Right lobe of liver (tissue), 4 donors: Measurements from ENCODE around the gene SLC44A1.

Source experiments
- CTCF ChIP-seq, 4 donors: fragments of 200-600 bp in 3 of 4; fragments of 450-650 bp in 1 of 4; IDR thresholded peaks; one replicate each; pipeline versions ENCODE4 v1.5.1 to v1.8.0; 2016 to 2022; ENCODE audit warnings: antibody characterized with exemption in 4 of 4, mild to moderate bottlenecking in 2 of 4
- POLR2A ChIP-seq: fragments of 450-650 bp; IDR thresholded peaks from one replicate; pipeline ENCODE4 v1.6.1; 2017; ENCODE audit warnings: antibody characterized with exemption, mild to moderate bottlenecking
- donor health status: DM: no; HTN: no; CAD: no.
- donor health status: DM: no; HTN: no; CAD: no.
- donor health status: DM: no; HTN: yes; CAD: no.

DNA sequence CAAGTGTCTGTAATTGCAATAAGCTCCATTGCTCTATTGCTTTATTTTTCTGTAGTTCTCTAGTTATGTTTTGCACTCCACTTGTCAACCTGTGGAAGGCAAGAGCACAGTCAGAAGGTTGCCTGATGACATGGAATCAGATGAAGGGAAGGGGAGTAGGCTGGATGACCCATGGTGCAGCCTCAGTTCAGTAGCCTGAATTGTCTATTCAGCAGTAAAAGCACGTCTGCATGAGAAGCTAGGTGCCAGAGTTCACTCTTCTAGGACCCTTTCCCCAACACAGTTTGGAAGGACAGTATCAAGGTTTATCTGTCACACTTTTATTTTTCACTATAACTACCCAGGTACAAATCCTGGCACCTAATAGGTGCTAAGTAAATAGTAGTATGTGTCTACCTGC, 39.3 kb downstream of the SLC44A1 start:
- TF ChIP-seq CTCF (IDR thresholded peaks at IDR 0.05): no peak
- no peak for TF ChIP-seq POLR2A
